MCF 10A (cell line): ENCODE results near the gene AIG1. TPM values are rescaled to one million over a fixed set of nuclear protein-coding genes. Genes with fewer than 3 reads are reported as not detected.

Experiments
- BruUV-seq: library from RNA; stranded (reverse); fragments of 400-500 nt; replicated peaks from 2 replicates; lab custom pipeline; 2021; lab: Mats Ljungman, UMichigan
- CTCF ChIA-PET: fragments of 300-600 bp; sonication (Branson Sonifier 250); formaldehyde crosslinking; extraction: SDS; loops from one replicate; lab custom pipeline; 2021; ENCODE audit warnings: antibody characterized with exemption, inconsistent platforms; lab: Yijun Ruan, JAX
- POLR2A ChIA-PET: fragments of 300-600, 350-650 bp; sonication (Branson Sonifier 250); formaldehyde crosslinking; extraction: SDS; loops from one replicate; lab custom pipeline; 2020; ENCODE audit warnings: antibody characterized with exemption, inconsistent platforms; lab: Yijun Ruan, JAX
- DNase-seq: peaks from one replicate; pipeline ENCODE4 v3.0.0-alpha.2; 2018; ENCODE audit not compliant: unreplicated experiment
- H3K27ac Mint-ChIP-seq: one replicate; pipeline ENCODE4 v1.8.0; 2022; ENCODE audit warnings: mild to moderate bottlenecking, low read depth, mixed read lengths; ENCODE audit not compliant: unreplicated experiment
- H3K27me3 Mint-ChIP-seq: one replicate; pipeline ENCODE4 v1.8.0; 2022; ENCODE audit warnings: mixed read lengths; ENCODE audit not compliant: insufficient read depth, unreplicated experiment
- H3K36me3 Mint-ChIP-seq: one replicate; pipeline ENCODE4 v1.8.0; 2022; ENCODE audit warnings: mild to moderate bottlenecking, moderate library complexity, mixed read lengths; ENCODE audit not compliant: insufficient read depth, unreplicated experiment
- H3K4me1 Mint-ChIP-seq: one replicate; pipeline ENCODE4 v1.8.0; 2022; ENCODE audit warnings: mixed read lengths; ENCODE audit not compliant: insufficient read depth, unreplicated experiment
- H3K4me3 Mint-ChIP-seq: one replicate; pipeline ENCODE4 v1.8.0; 2022; ENCODE audit warnings: mild to moderate bottlenecking, moderate library complexity, mixed read lengths; ENCODE audit not compliant: unreplicated experiment
- H3K9me3 Mint-ChIP-seq: one replicate; pipeline ENCODE4 v1.8.0; 2022; ENCODE audit warnings: mixed read lengths; ENCODE audit not compliant: unreplicated experiment
- intact Hi-C: fragments of 100-400 bp; cut with micrococcal nuclease; formaldehyde crosslinking; loops from 2 replicates; pipeline ENCODE4 v1.14.1; 2022
- total RNA-seq: library from RNA; stranded (reverse); gene quantifications from 2 replicates; pipeline ENCODE4 v1.2.3, GENCODE V29; 2022
- TF ChIP-seq, protein P1 (sequence below): fragments of 200-600 bp; IDR thresholded peaks from one replicate; pipeline ENCODE4 v1.8.0; 2022; ENCODE audit warnings: antibody characterized with exemption, mild to moderate bottlenecking; ENCODE audit not compliant: unreplicated experiment

Gene AIG1
- total RNA-seq, 1 experiment from 2014 or later = 106 TPM

DNA sequence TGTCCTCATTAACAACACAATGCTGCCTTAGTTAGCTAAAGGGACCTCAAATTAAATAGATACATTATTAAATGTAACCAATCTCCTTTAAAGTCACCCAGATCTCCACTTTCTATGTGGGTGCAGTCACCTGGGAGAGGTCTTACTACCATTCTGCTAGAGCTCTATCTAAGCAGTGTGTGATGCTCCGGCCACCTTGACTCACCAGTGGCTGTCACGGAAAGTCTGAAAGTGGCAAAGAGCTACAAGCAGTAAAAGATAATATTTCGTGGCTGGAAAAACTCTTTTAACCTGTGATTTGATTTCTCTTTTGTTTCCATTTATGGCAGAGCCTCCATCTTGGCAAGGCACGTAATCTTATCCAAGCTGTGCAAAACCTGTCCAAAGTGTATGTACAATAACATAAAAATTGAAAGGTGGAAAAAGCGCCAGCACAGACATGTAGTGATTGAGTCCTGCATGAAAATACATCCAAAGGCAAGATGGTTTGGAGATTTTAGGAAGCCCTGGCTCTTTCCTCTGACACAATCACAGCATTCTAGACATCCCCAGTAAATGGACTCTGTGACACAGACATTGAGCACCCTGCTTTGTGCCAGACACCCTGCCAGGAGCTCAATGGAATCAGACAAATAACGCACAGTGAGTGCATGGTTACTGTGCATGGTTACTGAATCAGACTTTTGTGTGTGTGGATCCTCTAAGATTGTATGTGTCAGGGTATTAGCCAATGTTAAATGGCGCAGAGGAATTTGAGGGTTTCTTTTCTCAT, 273.2 kb downstream of the AIG1 start:
- Mint-ChIP-seq H3K4me1 (peaks cover 52% of the 10 kb centered on the region), H3K4me3 (peak overlapping the region; percentile 71), H3K36me3 (peaks cover 41% of the 10 kb centered on the region), H3K27ac (peak overlapping the region; percentile 99), H3K9me3 (peaks cover 13% of the 10 kb centered on the region), H3K27me3 (no peaks in the 10 kb centered on the region)
- CTCF ChIA-PET = interaction anchor here (0.5 to 2.3 kb wide), 17 partner anchors 9 to 1187 kb away, joined by 3 to 12 read pairs (median 4); partner anchors contain the start of genes NMBR and VTA1
- POLR2A ChIA-PET = interaction anchor here (0.6 to 13.4 kb wide), 32 partner anchors 7 to 791 kb away, joined by 3 to 402 read pairs (median 6); partner anchors contain the start of genes ADAT2, AIG1, HIVEP2 and PEX3
- TF ChIP-seq, protein P1, sequence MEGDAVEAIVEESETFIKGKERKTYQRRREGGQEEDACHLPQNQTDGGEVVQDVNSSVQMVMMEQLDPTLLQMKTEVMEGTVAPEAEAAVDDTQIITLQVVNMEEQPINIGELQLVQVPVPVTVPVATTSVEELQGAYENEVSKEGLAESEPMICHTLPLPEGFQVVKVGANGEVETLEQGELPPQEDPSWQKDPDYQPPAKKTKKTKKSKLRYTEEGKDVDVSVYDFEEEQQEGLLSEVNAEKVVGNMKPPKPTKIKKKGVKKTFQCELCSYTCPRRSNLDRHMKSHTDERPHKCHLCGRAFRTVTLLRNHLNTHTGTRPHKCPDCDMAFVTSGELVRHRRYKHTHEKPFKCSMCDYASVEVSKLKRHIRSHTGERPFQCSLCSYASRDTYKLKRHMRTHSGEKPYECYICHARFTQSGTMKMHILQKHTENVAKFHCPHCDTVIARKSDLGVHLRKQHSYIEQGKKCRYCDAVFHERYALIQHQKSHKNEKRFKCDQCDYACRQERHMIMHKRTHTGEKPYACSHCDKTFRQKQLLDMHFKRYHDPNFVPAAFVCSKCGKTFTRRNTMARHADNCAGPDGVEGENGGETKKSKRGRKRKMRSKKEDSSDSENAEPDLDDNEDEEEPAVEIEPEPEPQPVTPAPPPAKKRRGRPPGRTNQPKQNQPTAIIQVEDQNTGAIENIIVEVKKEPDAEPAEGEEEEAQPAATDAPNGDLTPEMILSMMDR = no peak
- DNase-seq = peak; percentile 66
- intact Hi-C loops = no loop called here
- BruUV-seq = TSS peak; percentile 1

GRCh38 chr6:143335865-143336264, 275.2 kb downstream of the AIG1 start:
- H3K36me3 Mint-ChIP-seq = peaks cover 37% of the 10 kb centered on the region
- no peaks in the 10 kb centered on the region for H3K27me3 Mint-ChIP-seq
- peak; percentile 40 for DNase-seq
- TF ChIP-seq, protein P1 = no peak
- intact Hi-C loops = loop anchor here (2.0 kb wide), 4 partner anchors 103 to 861 kb away; partner anchors contain the start of gene AIG1
- ChIA-PET POLR2A (interaction anchor here (0.6 to 13.4 kb wide), 19 partner anchors 9 to 502 kb away, joined by 3 to 402 read pairs (median 11); partner anchors contain the start of genes ADAT2, AIG1, HIVEP2 and PEX3), CTCF (interaction anchor here (0.6 to 4.9 kb wide), 8 partner anchors 10 to 254 kb away, joined by 3 to 57 read pairs (median 4); no protein-coding TSS in a partner anchor)
- no peak overlapping the region for H3K4me3 Mint-ChIP-seq
- H3K9me3 Mint-ChIP-seq = peaks cover 7% of the 10 kb centered on the region
- H3K27ac Mint-ChIP-seq = peak overlapping the region; percentile 99
- BruUV-seq = no TSS peak
- H3K4me1 Mint-ChIP-seq = peaks cover 48% of the 10 kb centered on the region

DNA sequence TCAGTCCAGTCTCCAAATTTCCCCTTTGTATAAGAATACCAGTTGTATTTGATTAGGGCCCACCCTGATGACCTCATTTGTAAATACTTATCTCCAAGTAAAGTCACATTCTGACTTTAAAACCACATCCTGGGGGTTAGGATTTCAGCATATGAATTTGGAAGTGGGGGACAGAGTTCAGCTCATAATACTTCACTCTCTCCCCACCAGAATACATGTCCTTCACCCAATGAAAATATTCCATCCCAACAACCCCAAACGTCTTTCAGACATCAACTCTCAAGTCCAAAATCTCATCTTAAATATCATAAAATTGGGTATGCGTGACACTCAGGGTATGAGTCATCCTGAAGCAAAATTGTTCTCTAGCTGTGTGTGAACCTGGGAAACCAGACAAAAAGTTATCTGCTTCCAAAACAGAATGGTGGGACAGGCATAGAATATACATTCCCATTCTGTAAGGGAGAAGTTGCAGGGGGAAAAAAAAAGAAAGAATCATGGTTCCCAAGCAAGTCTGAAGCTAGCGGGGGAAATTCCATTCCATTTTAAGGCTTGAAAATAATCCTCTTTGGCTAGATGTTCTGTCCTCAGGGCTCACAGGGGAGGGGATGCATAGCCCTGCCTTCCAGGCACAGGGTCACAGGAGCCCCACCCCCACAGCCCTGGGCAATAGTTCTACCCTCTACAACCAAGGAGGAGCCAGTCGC, 275.9 kb downstream of the AIG1 start:
- TF ChIP-seq, protein P1 = no peak
- Mint-ChIP-seq H3K27ac (peak overlapping the region; percentile 99), H3K9me3 (no peaks in the 10 kb centered on the region), H3K27me3 (no peaks in the 10 kb centered on the region), H3K36me3 (peaks cover 37% of the 10 kb centered on the region), H3K4me3 (peak overlapping the region; percentile 46), H3K4me1 (peaks cover 42% of the 10 kb centered on the region)
- ChIA-PET POLR2A (interaction anchor here (0.7 to 13.4 kb wide), 24 partner anchors 10 to 503 kb away, joined by 3 to 402 read pairs (median 8); partner anchors contain the start of genes ADAT2, AIG1, HIVEP2 and PEX3), CTCF (interaction anchor here (0.6 to 4.9 kb wide), 17 partner anchors 9 to 862 kb away, joined by 3 to 57 read pairs (median 4); no protein-coding TSS in a partner anchor)
- BruUV-seq = no TSS peak
- intact Hi-C loops = loop anchor here (1.0 to 2.0 kb wide), 8 partner anchors 61 to 862 kb away; partner anchors contain the start of gene AIG1
- peak; percentile 87 for DNase-seq
